Omental fat pad (tissue), 4 donors: ENCODE data around the gene CCN2. TPM values are rescaled to one million over a fixed set of nuclear protein-coding genes. Genes with fewer than 3 reads are reported as not detected.

ENCODE experiments used
- ATAC-seq: fragments of 150-250 bp; one replicate; pipeline ENCODE4 v1.9.1; 2016; ENCODE audit warnings: mild to moderate bottlenecking, moderate library complexity; ENCODE audit not compliant: low FRiP score
- DNase-seq: peaks from one replicate; pipeline ENCODE4 v3.0.0-alpha.2; 2019; ENCODE audit warnings: low spot score
- CTCF ChIP-seq, 3 donors: fragments of 450-650 bp; IDR thresholded peaks; one replicate each; pipeline ENCODE4 v1.5.1; 2016 to 2017; ENCODE audit warnings: antibody characterized with exemption in 3 of 3, mild to moderate bottlenecking in 3 of 3, moderate library complexity in 2 of 3
- total RNA-seq, 4 donors: library from RNA; depleted of rRNA; stranded (reverse); fragments of >200 nt; gene quantifications; one replicate each; pipeline ENCODE4 v1.1.0, GENCODE V29; 2016

CCN2 gene
- total RNA-seq, 4 donors from 2014 or later: 60.6 to 129 (median 107) TPM

DNA sequence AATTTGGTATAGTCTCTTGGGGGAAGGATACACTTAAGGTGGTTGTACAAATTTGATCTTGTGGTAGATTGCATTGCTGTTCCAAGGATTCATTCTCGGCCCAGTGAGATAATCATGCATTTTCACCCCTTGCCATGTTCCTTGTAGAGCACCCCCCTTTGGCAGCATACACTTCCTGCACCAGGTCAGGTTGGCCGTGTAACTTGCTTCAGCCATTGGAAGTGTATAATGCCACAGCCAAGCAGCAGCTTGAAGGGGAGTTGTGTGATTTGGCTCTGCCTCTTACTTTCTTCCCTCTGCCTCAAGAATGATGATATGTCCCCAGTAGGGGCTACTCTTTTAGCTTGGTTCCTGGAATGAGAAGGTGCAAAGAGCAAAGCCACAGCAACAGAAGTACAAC, 21.9 kb downstream of the CCN2 start:
- TF ChIP-seq CTCF (IDR thresholded peaks at IDR 0.05): no peak
- DNase-seq (no peak), ATAC-seq (no peak)

GRCh38 chr6:131924881-131925474, 26.2 kb downstream of the CCN2 start:
- ATAC-seq (no peak), DNase-seq (no peak)
- no peak for TF ChIP-seq CTCF (IDR thresholded peaks at IDR 0.05)

DNA sequence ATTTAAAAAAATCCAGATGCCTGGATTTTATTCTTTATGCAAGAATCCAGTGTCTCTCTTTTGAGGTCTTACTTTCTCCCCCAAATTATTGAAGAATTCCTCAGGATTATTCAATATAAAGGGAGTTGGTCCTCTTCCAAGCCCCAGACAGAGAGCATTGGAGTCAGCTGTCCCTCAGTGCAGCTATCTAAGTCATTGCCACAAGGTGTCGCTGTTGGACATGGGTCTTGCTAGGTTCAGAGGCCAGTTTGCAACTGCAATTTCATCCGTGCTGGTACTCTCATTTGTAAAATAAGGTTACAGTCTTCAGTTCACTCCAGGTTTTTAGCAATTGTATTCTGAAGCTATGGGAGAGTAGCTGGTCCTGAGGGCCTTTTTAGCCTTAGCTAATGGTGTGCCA, 27.8 kb downstream of the CCN2 start:
- DNase-seq: peak; percentile 29
- no peak for TF ChIP-seq CTCF (IDR thresholded peaks at IDR 0.05)

DNA sequence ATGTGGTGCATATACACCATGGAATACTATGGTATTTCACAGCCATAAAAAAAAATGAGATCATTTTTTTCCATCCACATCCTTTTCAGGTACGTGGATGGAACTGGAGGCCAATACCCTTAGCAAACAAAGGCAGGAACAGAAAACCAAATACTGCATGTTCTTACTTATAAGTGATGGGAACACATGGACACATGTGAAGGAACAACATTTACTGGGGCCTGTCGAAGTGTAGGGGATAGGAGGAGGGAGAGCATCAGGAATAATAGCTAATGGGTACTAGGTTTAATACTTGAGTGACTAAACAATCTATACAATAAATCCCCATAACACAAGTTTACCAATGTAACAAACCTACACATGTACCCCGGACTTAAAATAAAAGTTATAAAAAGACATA, 30.5 kb downstream of the CCN2 start:
- no peak for DNase-seq
- no peak for TF ChIP-seq CTCF (IDR thresholded peaks at IDR 0.05)
- no peak for ATAC-seq

More for the DNA sequence above, 27.8 kb downstream of the CCN2 start:
- ATAC-seq: no peak

GRCh38 chr6:131918650-131919355, 32.4 kb downstream of the CCN2 start:
- no peak for TF ChIP-seq CTCF (IDR thresholded peaks at IDR 0.05)
- no peak for DNase-seq
- ATAC-seq: no peak

DNA sequence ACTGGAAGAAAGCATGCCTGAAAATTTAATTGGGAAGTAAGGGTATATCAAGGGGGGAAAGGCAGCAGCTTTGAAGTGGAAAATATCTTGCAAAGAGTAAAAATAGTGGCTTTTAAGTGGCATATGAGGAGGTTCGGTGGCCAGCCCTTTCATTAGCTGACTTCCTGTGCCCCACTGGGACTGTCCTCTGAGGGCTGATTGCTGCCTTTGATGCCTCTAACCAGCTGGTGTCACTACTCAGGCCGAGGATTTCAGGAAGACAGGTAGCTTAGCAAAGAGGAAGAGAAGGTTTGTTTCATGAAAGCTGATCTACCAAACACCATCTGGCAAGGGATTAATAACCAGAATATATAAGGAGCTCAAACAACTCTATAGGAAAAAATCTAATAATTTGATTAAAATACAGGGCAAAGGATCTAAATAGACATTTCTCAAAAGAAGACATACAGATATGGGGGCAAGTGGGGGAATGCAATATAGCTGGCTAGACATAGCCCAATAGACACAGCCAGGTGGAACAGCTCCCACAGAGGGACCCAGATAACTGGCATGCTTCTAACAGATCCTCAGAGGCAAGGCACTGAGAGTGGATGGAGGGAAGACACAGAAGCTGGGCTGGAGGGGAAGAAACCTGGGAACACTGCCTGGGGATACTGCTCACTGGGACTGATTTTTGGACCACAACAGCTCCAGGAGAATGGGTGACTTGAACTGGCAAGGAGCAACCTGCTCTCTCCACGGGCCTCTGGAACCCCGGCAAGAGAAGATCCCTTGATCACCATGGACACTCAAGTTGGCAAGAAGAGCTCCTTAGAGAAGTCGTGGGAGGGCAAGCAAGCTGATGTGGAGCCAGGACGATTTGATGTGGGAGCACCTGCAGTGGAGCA, 33.2 kb downstream of the CCN2 start:
- DNase-seq: no peak
- no peak for ATAC-seq
- TF ChIP-seq CTCF (IDR thresholded peaks at IDR 0.05): no peak
